Activated CD4-positive, alpha-beta T cell treated with anti-CD3 and anti-CD28 coated beads, Interleukin-10, Interleukin-2, amounts not matched to agents 100 ng/mL and 50 ng/mL, durations not matched to agents 16 hours and 8 hours (primary cell): Measurements from ENCODE around the gene CALN1.

Source experiments
- DNase-seq: peaks from one replicate; pipeline ENCODE4 v3.0.0-alpha.2; 2020

Gene CALN1

GRCh38 chr7:72321637-72322036 is 90.5 kb downstream of the CALN1 start:
- no peak for DNase-seq

- DNase-seq = no peak
Measured at GRCh38 chr7:72321081-72321480, 91.1 kb downstream of the CALN1 start.

GRCh38 chr7:72317341-72317740 is 94.8 kb downstream of the CALN1 start:
- no peak for DNase-seq

GRCh38 chr7:72316148-72316547 is 96.0 kb downstream of the CALN1 start:
- DNase-seq = no peak

- DNase-seq = no peak
Measured at GRCh38 chr7:72313906-72314305, 98.2 kb downstream of the CALN1 start.

- no peak for DNase-seq
Measured at GRCh38 chr7:72310301-72310700, 101.8 kb downstream of the CALN1 start.

GRCh38 chr7:72309476-72309875 is 102.7 kb downstream of the CALN1 start:
- DNase-seq = no peak

GRCh38 chr7:72308986-72309385 is 103.2 kb downstream of the CALN1 start:
- no peak for DNase-seq

GRCh38 chr7:72307566-72307965 is 104.6 kb downstream of the CALN1 start:
- no peak for DNase-seq

- no peak for DNase-seq
Measured at GRCh38 chr7:72298912-72299311, 113.2 kb downstream of the CALN1 start.

GRCh38 chr7:72298091-72298490 is 114.0 kb downstream of the CALN1 start:
- DNase-seq = no peak

- no peak for DNase-seq
Measured at GRCh38 chr7:72297636-72298035, 114.5 kb downstream of the CALN1 start.

GRCh38 chr7:72292794-72293193 is 119.3 kb downstream of the CALN1 start:
- no peak for DNase-seq

GRCh38 chr7:72292118-72292517 is 120.0 kb downstream of the CALN1 start:
- DNase-seq = no peak

GRCh38 chr7:72286519-72286918 is 125.6 kb downstream of the CALN1 start:
- no peak for DNase-seq

GRCh38 chr7:72283309-72283708 is 128.8 kb downstream of the CALN1 start:
- no peak for DNase-seq

GRCh38 chr7:72281308-72281707 is 130.8 kb downstream of the CALN1 start:
- no peak for DNase-seq

- no peak for DNase-seq
Measured at GRCh38 chr7:72279203-72279602, 132.9 kb downstream of the CALN1 start.

GRCh38 chr7:72278550-72278949 is 133.6 kb downstream of the CALN1 start:
- no peak for DNase-seq

GRCh38 chr7:72275382-72276070 is 136.6 kb downstream of the CALN1 start:
- DNase-seq = no peak

GRCh38 chr7:72272479-72272878 is 139.7 kb downstream of the CALN1 start:
- DNase-seq = no peak

GRCh38 chr7:72268796-72269195 is 143.3 kb downstream of the CALN1 start:
- no peak for DNase-seq

GRCh38 chr7:72268090-72268489 is 144.0 kb downstream of the CALN1 start:
- no peak for DNase-seq

GRCh38 chr7:72267291-72267800 is 144.8 kb downstream of the CALN1 start:
- no peak for DNase-seq

- no peak for DNase-seq
Measured at GRCh38 chr7:72266771-72267170, 145.4 kb downstream of the CALN1 start.
